GM03348 (cell line): ENCODE data around the gene PNMA1.

ENCODE experiments used
- DNase-seq: peaks from one replicate; pipeline ENCODE4 v3.0.0; 2012; ENCODE audit warnings: low spot score

PNMA1 gene

GRCh38 chr14:73713803-73714655 lies at the start of gene PNMA1:
TSS of gene PNMA1 (minus strand) at chr14:73714384. CDS start at chr14:73713639, 745 bp downstream.
- peak; percentile 97 for DNase-seq

- DNase-seq = no peak
Observed at GRCh38 chr14:73763396-73763795, 49.2 kb upstream of the PNMA1 start.

GRCh38 chr14:73762375-73762822 lies 48.2 kb upstream of the PNMA1 start:
- DNase-seq = no peak

- no peak for DNase-seq
Observed at GRCh38 chr14:73761618-73762355, 47.6 kb upstream of the PNMA1 start.

- DNase-seq = no peak
Observed at GRCh38 chr14:73760598-73761586, 46.7 kb upstream of the PNMA1 start.

GRCh38 chr14:73759714-73760597 lies 45.8 kb upstream of the PNMA1 start:
- DNase-seq = peak; percentile 96

GRCh38 chr14:73759183-73759713 lies 45.1 kb upstream of the PNMA1 start:
- peak; percentile 87 for DNase-seq

GRCh38 chr14:73758392-73759182 lies 44.4 kb upstream of the PNMA1 start:
- peak; percentile 68 for DNase-seq

- DNase-seq = no peak
Observed at GRCh38 chr14:73757876-73758391, 43.8 kb upstream of the PNMA1 start.

GRCh38 chr14:73757381-73757780 lies 43.2 kb upstream of the PNMA1 start:
- no peak for DNase-seq

GRCh38 chr14:73755434-73756014 lies 41.3 kb upstream of the PNMA1 start:
- no peak for DNase-seq

- peak; percentile 75 for DNase-seq
Observed at GRCh38 chr14:73754911-73755360, 40.8 kb upstream of the PNMA1 start.

- DNase-seq = peak; percentile 39
Observed at GRCh38 chr14:73753887-73754795, 40.0 kb upstream of the PNMA1 start.

GRCh38 chr14:73753124-73753886 lies 39.1 kb upstream of the PNMA1 start:
- no peak for DNase-seq

GRCh38 chr14:73752297-73752992 lies 38.3 kb upstream of the PNMA1 start:
- DNase-seq = peak; percentile 78

- DNase-seq = no peak
Observed at GRCh38 chr14:73751157-73751691, 37.0 kb upstream of the PNMA1 start.
